GM15510 (cell line): ENCODE results near the gene DUOX1.

Experiments
- POLR2A ChIP-seq: IDR thresholded peaks from 3 replicates; pipeline ENCODE4 v1.6.1; 2011; ENCODE audit warnings: borderline replicate concordance; ENCODE audit not compliant: insufficient read length; ENCODE audit errors: extremely low read depth

Gene DUOX1

DNA sequence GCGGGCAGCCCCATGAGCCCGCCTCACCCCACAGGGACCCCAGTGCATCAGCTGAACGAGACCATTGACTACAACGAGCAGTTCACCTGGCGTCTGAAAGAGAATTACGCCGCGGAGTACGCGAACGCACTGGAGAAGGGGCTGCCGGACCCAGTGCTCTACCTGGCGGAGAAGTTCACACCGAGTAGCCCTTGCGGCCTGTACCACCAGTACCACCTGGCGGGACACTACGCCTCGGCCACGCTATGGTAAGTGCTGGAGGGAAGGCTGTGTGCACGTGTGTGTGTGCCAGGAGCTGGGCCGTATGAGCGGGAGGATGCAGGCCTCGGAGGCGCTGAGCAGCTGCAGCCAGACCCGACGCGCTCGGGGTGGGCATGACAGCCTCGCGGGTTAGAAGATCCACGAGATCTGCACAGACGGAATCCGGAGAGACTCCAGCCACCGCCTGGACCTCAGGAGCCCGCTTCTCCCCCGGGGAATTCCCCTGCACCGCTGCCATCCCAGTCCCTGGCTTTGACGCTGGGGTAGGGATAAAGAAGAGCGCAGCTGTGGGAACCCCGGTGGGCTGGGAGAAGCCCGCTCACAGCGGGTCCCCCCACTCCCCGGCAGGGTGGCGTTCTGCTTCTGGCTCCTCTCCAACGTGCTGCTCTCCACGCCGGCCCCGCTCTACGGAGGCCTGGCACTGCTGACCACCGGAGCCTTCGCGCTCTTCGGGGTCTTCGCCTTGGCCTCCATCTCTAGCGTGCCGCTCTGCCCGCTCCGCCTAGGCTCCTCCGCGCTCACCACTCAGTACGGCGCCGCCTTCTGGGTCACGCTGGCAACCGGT, 13.1 kb upstream of the DUOX1 start:
- TF ChIP-seq POLR2A, result no peak

GRCh38 chr15:45117308-45118130, 12.3 kb upstream of the DUOX1 start:
- no peak for TF ChIP-seq POLR2A

DNA sequence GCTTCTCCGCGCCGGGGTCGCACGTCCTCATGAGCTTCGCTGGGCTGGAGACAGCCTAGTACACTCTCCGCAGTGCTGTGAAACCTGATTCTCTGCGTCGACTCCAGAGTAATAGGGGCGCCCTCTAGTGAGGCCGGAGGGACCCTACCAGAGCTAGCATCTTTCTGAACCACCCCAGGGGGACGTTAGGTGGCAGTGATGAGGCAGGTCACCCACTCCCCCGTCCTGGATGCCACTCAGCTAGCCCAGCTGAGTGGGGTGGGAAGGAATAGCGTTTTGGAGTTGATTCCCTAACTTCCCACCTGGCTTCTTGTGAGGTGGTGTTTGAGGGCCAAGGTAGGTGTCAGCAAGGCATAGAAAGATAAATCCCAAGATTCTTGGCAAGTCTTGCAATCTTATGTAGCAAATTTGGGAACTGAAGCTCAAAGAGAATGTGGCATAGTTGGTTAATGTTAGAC, 11.6 kb upstream of the DUOX1 start:
- TF ChIP-seq POLR2A, result no peak

DNA sequence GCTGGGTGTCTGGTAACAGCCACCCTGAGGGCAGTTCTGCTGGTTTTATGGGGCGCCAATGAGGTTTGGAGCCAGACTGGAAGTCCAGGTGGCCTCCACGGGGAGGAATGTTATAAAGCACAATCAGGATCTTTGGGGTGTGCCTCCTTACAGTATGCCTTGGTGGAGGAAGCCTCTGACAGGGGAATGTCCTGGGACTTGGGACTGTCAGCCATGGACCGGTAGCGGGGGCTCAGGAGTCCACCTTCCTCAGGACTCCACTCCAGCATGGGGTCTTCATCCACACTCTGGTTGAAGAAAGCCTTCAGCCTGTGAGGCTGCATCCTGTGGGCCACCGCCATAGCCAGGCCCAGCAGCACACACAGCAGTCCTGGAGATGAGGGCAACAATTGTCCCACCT, 10.8 kb upstream of the DUOX1 start:
- no peak for TF ChIP-seq POLR2A

GRCh38 chr15:45120081-45120972, 9.5 kb upstream of the DUOX1 start:
- TF ChIP-seq POLR2A, result no peak

DNA sequence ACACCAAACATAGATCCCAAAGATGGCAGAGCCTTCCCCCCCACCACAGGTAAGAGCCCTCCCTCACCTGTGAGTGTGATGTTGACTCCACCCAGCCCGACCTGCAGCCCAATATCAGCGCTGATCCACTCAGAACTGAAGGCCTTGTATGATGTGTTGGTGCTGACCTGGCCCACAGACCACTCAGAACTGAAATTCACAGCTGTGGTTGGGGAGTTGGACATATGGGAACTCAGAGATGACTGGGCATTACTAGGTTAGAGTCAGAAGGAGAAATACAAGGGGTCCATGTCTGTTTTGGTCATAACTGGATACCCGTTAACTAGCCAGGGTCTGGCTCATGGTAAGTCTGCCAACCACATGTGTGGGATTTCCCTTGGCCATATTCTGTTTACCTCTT, 8.8 kb upstream of the DUOX1 start:
- TF ChIP-seq POLR2A, result no peak

DNA sequence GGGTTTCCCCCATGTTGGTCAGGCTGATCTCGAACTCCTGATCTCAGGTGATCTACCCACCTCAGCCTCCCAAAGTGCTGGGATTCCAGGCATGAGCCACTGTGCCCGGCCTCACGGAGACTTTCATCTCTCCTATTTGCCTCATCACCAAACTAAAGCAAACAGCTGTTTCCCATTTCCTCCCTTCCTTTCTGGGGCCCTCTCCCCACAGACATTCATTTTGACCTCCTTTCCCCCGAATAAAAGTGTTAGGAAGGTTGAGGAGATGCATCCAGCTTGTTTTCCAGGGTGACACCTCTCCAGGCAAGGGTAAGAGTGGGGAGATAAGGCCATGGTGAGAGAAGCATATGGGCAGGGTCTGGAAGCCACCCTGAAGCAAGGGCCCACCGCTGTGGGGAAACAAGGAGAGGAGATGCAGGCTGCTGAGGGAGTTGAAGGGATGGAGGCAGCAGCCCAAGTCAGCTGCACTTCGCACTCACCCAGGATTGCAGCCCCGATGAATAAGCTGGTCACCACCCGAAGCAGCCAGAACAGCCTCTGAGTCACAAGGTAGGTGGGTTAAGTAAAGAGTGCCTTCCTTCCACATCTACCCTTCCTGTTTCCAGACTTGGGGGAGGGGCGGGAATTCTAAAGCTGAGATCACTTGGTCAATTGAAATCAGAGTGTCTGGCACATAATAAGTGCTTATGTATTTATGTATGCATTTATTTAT, 7.9 kb upstream of the DUOX1 start:
- no peak for TF ChIP-seq POLR2A

GRCh38 chr15:45122719-45123118, 7.1 kb upstream of the DUOX1 start:
- no peak for TF ChIP-seq POLR2A

- no peak for TF ChIP-seq POLR2A
Observed at GRCh38 chr15:45123397-45123796, 6.4 kb upstream of the DUOX1 start.

- no peak for TF ChIP-seq POLR2A
Observed at GRCh38 chr15:45126535-45127158, 3.1 kb upstream of the DUOX1 start.

GRCh38 chr15:45128971-45129639, 689 bp upstream of the DUOX1 start:
- no peak for TF ChIP-seq POLR2A

DNA sequence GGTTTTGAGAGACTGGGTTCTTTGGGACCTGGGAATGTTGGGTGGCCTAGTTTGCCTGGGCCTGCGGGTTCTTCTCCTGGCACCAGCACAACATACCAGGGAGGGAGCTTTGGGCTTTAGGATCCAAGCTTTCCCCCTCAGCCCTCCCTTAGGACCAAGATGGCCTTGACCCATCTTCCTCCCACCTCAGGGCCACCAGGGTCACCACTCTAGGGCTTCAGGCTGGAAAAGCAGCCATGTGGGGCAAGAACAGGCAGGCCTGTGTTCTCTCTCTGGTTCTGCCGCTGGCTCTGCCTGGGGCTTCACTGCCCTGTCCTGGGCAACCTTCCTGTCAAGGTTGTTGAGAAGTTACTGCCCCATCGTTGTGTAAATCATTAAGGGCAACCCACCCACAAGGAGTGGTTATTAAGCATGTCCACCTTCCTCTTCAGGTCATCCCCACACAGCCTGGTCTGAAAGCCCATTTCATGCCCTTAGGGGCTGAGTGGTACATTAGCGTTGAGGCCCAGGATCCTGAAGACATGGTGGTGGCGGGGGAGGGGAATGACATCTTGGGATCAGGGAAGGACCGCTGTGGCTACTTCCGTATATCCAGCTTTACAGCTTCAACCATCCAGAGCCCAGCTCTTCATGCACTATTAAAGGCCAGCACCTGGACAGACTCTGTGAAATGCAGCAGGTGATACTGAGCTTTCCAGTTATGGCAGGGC, 652 bp downstream of the DUOX1 start:
- TF ChIP-seq POLR2A, result no peak

DNA sequence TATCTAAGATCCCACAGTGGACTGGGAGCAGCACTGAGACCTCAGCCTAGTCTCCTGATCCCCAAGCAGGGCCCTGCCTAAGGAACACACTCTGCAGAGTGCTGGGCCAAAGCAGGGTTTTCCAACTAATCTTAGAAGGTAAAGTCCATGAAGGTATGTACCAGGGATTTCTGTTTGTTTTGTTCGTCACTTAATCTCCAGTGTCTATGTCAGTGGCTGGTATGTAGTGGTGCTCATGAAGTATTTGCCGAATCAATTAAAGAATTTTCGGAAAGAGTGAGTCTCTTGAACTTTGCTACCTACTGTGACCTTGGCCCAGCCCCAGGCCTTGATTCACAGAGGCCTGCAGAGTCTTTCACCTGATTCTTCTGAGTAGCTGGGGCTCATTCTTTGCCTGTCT, 1.7 kb downstream of the DUOX1 start:
- no peak for TF ChIP-seq POLR2A
